K562 (cell line): ENCODE data around the gene OSBPL7. TPM values are rescaled to one million over a fixed set of nuclear protein-coding genes. Genes with fewer than 3 reads are reported as not detected.

Source experiments
- ATAC-seq: fragments of 200-7000 bp; cut with Tn5 transposase; 3 replicates; pipeline ENCODE4 v1.9.1; 2020; ENCODE audit warnings: moderate library complexity
- BruUV-seq: library from RNA; stranded (reverse); fragments of 400-500 nt; replicated peaks from 2 replicates; lab custom pipeline; 2021; lab: Mats Ljungman, UMichigan
- CTCF ChIA-PET: fragments of 300-600 bp; formaldehyde crosslinking; extraction: SDS; loops from one replicate; lab custom pipeline; 2021; ENCODE audit warnings: low intra/inter-chr PET ratio; lab: Yijun Ruan, JAX
- POLR2A ChIA-PET: fragments of 300-600, 350-650 bp; sonication (Branson Sonifier 250); formaldehyde crosslinking; extraction: SDS; loops from one replicate; lab custom pipeline; 2021; ENCODE audit warnings: antibody characterized with exemption, inconsistent platforms; lab: Yijun Ruan, JAX
- DNase-seq, 4 experiments: peaks; one replicate each; pipeline versions ENCODE4 v3.0.0 to v3.0.0-alpha.2; 2011 to 2018; ENCODE audit warnings: low spot score in 3 of 4, mixed read lengths in 3 of 4; ENCODE audit errors: extremely low read depth in 1 of 4
- FAIRE-seq: peaks from 2 replicates; lab custom pipeline; 2011; peaks lifted over from hg19 to GRCh38; lab: Jason Lieb, UNC
- H2AFZ ChIP-seq: 2 replicates; pipeline ENCODE4 v1.6.0; 2011; ENCODE audit warnings: low read depth, low read length, control low read depth, inconsistent platforms
- H3K27ac ChIP-seq: fragments of 200-600 bp; 3 replicates; pipeline ENCODE4 v1.8.0; 2011; ENCODE audit warnings: low read depth, mild to moderate bottlenecking, control low read depth, inconsistent platforms, low read length, moderate library complexity, mixed read lengths; ENCODE audit errors: extremely low read depth
- H3K27me3 ChIP-seq, 2 experiments: fragments of 300-600 bp in 1 of 2; 2 replicates in 1 of 2; 3 replicates in 1 of 2; pipeline versions ENCODE4 v1.6.0 to v1.8.0; 2011; ENCODE audit warnings: inconsistent platforms in 2 of 2, low read length in 2 of 2, mild to moderate bottlenecking in 1 of 2, mixed read lengths in 1 of 2, moderate library complexity in 1 of 2; ENCODE audit not compliant: control insufficient read depth in 2 of 2, insufficient read depth in 2 of 2
- H3K36me3 ChIP-seq: fragments of 300-600 bp; 3 replicates; pipeline ENCODE4 v1.8.0; 2011; ENCODE audit warnings: mild to moderate bottlenecking, low read length, inconsistent platforms; ENCODE audit not compliant: control insufficient read depth, insufficient read depth
- H3K4me1 ChIP-seq, 2 experiments: fragments of 200-600 bp in 1 of 2; replicated peaks in 1 of 2; 2 replicates in 1 of 2; 3 replicates in 1 of 2; pipeline versions ENCODE4 v1.5.1 to v1.8.0; 2011; ENCODE audit warnings: inconsistent platforms in 2 of 2, low read length in 2 of 2, mild to moderate bottlenecking in 1 of 2, mixed read lengths in 1 of 2, moderate library complexity in 1 of 2; ENCODE audit not compliant: control insufficient read depth in 2 of 2, insufficient read depth in 2 of 2
- H3K4me2 ChIP-seq: 2 replicates; pipeline ENCODE4 v1.6.1; 2011; ENCODE audit warnings: low read length, control low read depth, inconsistent platforms, mixed read lengths; ENCODE audit not compliant: insufficient read depth
- H3K4me3 ChIP-seq: fragments of 200-600 bp; sonication (generic), shearing (Covaris generic); 2 replicates; pipeline ENCODE4 v1.5.1; 2016; ENCODE audit warnings: control low read depth, inconsistent platforms
- H3K79me2 ChIP-seq: fragments of 200-600 bp; 3 replicates; pipeline ENCODE4 v1.8.0; 2011; ENCODE audit warnings: low read length, inconsistent platforms; ENCODE audit not compliant: control insufficient read depth, insufficient read depth
- H3K9ac ChIP-seq, 2 experiments: 2 replicates each; pipeline versions ENCODE4 v1.6.0 to v1.6.1; 2011; ENCODE audit warnings: low read depth in 2 of 2, low read length in 2 of 2, control low read depth in 1 of 2, inconsistent platforms in 1 of 2, mild to moderate bottlenecking in 1 of 2, mixed read lengths in 1 of 2; ENCODE audit not compliant: insufficient read depth in 1 of 2
- H3K9me1 ChIP-seq: one replicate; pipeline ENCODE4 v1.6.0; 2011; ENCODE audit warnings: inconsistent platforms, mild to moderate bottlenecking, low read length, moderate library complexity; ENCODE audit not compliant: control insufficient read depth, insufficient read depth
- H3K9me3 ChIP-seq: replicated peaks from 2 replicates; pipeline ENCODE4 v1.5.1; 2011; ENCODE audit warnings: low read depth, low read length, inconsistent platforms; ENCODE audit not compliant: control insufficient read depth, insufficient read depth
- H4K20me1 ChIP-seq: replicated peaks from 2 replicates; pipeline ENCODE4 v1.6.1; 2011; ENCODE audit warnings: low read length, inconsistent platforms, mixed read lengths; ENCODE audit not compliant: control insufficient read depth, insufficient read depth
- ARHGAP35 ChIP-seq: fragments of 450-650 bp; IDR thresholded peaks from 2 replicates; pipeline ENCODE4 v1.6.1; 2018; ENCODE audit not compliant: partially characterized antibody
- FOS ChIP-seq: IDR thresholded peaks from 3 replicates; pipeline ENCODE4 v1.6.1; 2011; ENCODE audit not compliant: insufficient read length; ENCODE audit errors: extremely low read depth
- LARP7 ChIP-seq: fragments of 450-650 bp; IDR thresholded peaks from 2 replicates; pipeline ENCODE4 v1.6.1; 2016
- PTBP1 ChIP-seq: fragments of 200-400 bp; formaldehyde crosslinking; IDR thresholded peaks from 2 replicates; pipeline ENCODE4 v1.6.1; 2017; ENCODE audit warnings: low read depth, low read length
- RUNX1 ChIP-seq: sonication (generic); IDR thresholded peaks from 2 replicates; pipeline ENCODE4 v1.6.1; 2016; ENCODE audit warnings: antibody characterized with exemption, low read depth
- TAL1 ChIP-seq: fragments of 450-650 bp; IDR thresholded peaks from 2 replicates; pipeline ENCODE4 v1.6.1; 2016; ENCODE audit warnings: mild to moderate bottlenecking
- TEAD2 ChIP-seq: fragments of 450-650 bp; IDR thresholded peaks from 2 replicates; pipeline ENCODE4 v1.6.1; 2016; ENCODE audit warnings: missing genetic modification characterization, control low read depth, missing compliant biosample characterization
- TRIM24 ChIP-seq, 2 experiments: fragments of 450-650 bp; IDR thresholded peaks; 2 replicates each; pipeline ENCODE4 v1.6.1; 2016
- ZNF561 ChIP-seq: fragments of 450-650 bp; formaldehyde crosslinking; conservative IDR thresholded peaks from 2 replicates; pipeline ENCODE4 v1.4.0; 2020; ENCODE audit warnings: mild to moderate bottlenecking, moderate library complexity
- ZNF785 ChIP-seq: fragments of 250-450 bp; sonication (Bioruptor Pico); IDR thresholded peaks from 2 replicates; pipeline ENCODE4 v1.4.0; 2020; ENCODE audit warnings: mild to moderate bottlenecking
- WGBS: fragments of 100-300 bp; shearing (Covaris generic); methylation state at CpG from one replicate; pipeline ENCODE4 v1.1.6; 2016; ENCODE audit warnings: low coverage, mixed read lengths; ENCODE audit not compliant: insufficient coverage; ENCODE audit errors: missing lambda C conversion rate; 5-methylcytosine and 5-hydroxymethylcytosine counted together
- in situ Hi-C: fragments of 300-500 bp; cut with MboI; formaldehyde crosslinking; loops from 4 replicates; pipeline ENCODE4 v1.15.0; 2018; ENCODE audit warnings: inconsistent platforms, mixed read lengths
- intact Hi-C: fragments of 100-400 bp; cut with micrococcal nuclease; formaldehyde crosslinking; loops from 2 replicates; pipeline ENCODE4 v1.14.2; 2022
- polyA plus RNA-seq, 8 experiments: library from polyadenylated mRNA; depleted of rRNA in 4 of 8; stranded (reverse) in 5 of 8; unstranded in 3 of 8; fragments of >200 nt; fragmentation: Nextera tagmentation in 2 of 8; fragmentation: Illumina TruSeq in 1 of 8; extraction: Ambion mirVana in 2 of 8; extraction: Trizol in 1 of 8; gene quantifications; 2 replicates each; pipeline versions ENCODE4 v1.2.1 to v1.2.3, GENCODE V29; 2011 to 2014; ENCODE audit warnings: inconsistent platforms in 1 of 8, missing spikeins in 1 of 8
- total RNA-seq, 7 experiments: library from RNA; depleted of rRNA in 6 of 7; stranded (reverse); fragments of >200 nt in 6 of 7; fragmentation: Illumina TruSeq in 2 of 7; extraction: Trizol in 2 of 7; gene quantifications; 2 replicates each; pipeline versions ENCODE4 v1.2.1 to v1.2.3, GENCODE V29; 2011 to 2021; ENCODE audit warnings: low replicate concordance in 1 of 7
- TF ChIP-seq, protein P1 (sequence below): fragments of 450-650 bp; IDR thresholded peaks from 2 replicates; pipeline ENCODE4 v1.6.1; 2016; ENCODE audit warnings: missing biosample characterization, missing genetic modification characterization
- TF ChIP-seq, protein P2 (sequence below): fragments of 200-600 bp; sonication (generic); IDR thresholded peaks from one replicate; pipeline ENCODE4 v1.6.1; 2012; ENCODE audit warnings: mild to moderate bottlenecking, low read depth, low read length, inconsistent platforms

The OSBPL7 gene
- total and polyA plus RNA-seq, 9 of the 15 experiments (the other 6 are each of a cell fraction or from before 2014, with no cell fraction given): 0.32 to 11.9 (median 5.8) TPM

DNA sequence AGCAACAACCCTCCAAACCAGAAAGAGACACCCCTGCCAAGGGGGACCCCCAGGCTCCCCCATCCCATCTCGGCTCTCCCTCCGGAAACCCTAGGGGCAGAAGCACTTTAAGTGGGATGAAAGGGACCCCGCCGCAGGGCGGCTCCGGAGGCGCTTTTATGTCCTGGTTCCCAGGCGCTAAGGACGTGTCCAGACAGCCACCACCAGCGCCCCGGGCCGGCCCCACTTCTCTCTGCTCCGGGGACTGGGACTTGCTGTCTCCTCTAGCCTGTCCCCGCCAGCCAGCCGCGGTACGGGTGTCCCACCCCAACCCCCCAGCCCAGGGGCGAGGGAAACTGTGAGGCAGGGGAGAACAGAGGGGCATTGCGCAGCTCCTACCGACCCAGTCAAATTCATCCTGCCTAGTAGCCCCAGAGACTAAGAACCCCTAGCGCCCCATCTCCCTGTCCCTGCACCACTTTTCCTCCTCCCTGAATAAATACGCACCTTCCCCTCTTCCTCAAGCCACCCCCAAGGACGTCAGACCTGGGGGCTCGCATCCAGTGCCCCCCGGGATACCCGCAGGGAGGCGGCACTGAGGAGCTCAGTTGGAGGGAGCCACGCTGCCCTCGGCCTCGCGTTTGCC, 25.2 kb upstream of the OSBPL7 start:
- Histone ChIP-seq H3K4me1 (peaks cover 34 to 56% of the 10 kb centered on the region in 2 experiments), H3K36me3 (no peaks in the 10 kb centered on the region; the same call in 2 of the 3 replicates), H3K4me3 (no peak overlapping the region), H4K20me1 (no peaks in the 10 kb centered on the region), H3K9ac (no peak overlapping the region), H3K9me1 (no peaks in the 10 kb centered on the region), H2AFZ (no peak overlapping the region), H3K79me2 (peaks cover 18% of the 10 kb centered on the region; the same call in 2 of the 3 replicates), H3K4me2 (no peak overlapping the region), H3K27me3 (no peaks in the 10 kb centered on the region), H3K9me3 (no peaks in the 10 kb centered on the region), H3K27ac (no peak overlapping the region)
- FAIRE-seq (no peak), ATAC-seq (no peak), DNase-seq (no peak)
- 68% methylated on average over 22 of the region's 31 CpGs for WGBS
- ChIA-PET CTCF (interaction anchor here (1.6 kb wide), 1 partner anchor 43 kb away, joined by 4 read pairs; no protein-coding TSS in a partner anchor), POLR2A (interaction anchor here (0.8 to 2.4 kb wide), 6 partner anchors 10 to 49 kb away, joined by 3 to 12 read pairs (median 4); partner anchors contain the start of gene SP2)
- BruUV-seq: no TSS peak
- in situ Hi-C loops: no loop called here
- intact Hi-C loops: loop anchor here (10.0 kb wide), 1 partner anchor 288 kb away; no protein-coding TSS in a partner anchor
- no peak for TF ChIP-seq ARHGAP35
- no peak for TF ChIP-seq LARP7
- no peak for TF ChIP-seq RUNX1
- TF ChIP-seq PTBP1: no peak
- TF ChIP-seq ZNF785 (CRISPR knock-in tag): no peak
- TF ChIP-seq TRIM24 (IDR thresholded peaks at IDR 0.05): no peak
- no peak for TF ChIP-seq TAL1
- TF ChIP-seq ZNF561 (CRISPR knock-in tag): no peak
- TF ChIP-seq, protein P1, sequence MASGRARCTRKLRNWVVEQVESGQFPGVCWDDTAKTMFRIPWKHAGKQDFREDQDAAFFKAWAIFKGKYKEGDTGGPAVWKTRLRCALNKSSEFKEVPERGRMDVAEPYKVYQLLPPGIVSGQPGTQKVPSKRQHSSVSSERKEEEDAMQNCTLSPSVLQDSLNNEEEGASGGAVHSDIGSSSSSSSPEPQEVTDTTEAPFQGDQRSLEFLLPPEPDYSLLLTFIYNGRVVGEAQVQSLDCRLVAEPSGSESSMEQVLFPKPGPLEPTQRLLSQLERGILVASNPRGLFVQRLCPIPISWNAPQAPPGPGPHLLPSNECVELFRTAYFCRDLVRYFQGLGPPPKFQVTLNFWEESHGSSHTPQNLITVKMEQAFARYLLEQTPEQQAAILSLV (tag): no peak
- no peak for TF ChIP-seq TEAD2 (tag)
- no peak for TF ChIP-seq FOS
- TF ChIP-seq, protein P2, sequence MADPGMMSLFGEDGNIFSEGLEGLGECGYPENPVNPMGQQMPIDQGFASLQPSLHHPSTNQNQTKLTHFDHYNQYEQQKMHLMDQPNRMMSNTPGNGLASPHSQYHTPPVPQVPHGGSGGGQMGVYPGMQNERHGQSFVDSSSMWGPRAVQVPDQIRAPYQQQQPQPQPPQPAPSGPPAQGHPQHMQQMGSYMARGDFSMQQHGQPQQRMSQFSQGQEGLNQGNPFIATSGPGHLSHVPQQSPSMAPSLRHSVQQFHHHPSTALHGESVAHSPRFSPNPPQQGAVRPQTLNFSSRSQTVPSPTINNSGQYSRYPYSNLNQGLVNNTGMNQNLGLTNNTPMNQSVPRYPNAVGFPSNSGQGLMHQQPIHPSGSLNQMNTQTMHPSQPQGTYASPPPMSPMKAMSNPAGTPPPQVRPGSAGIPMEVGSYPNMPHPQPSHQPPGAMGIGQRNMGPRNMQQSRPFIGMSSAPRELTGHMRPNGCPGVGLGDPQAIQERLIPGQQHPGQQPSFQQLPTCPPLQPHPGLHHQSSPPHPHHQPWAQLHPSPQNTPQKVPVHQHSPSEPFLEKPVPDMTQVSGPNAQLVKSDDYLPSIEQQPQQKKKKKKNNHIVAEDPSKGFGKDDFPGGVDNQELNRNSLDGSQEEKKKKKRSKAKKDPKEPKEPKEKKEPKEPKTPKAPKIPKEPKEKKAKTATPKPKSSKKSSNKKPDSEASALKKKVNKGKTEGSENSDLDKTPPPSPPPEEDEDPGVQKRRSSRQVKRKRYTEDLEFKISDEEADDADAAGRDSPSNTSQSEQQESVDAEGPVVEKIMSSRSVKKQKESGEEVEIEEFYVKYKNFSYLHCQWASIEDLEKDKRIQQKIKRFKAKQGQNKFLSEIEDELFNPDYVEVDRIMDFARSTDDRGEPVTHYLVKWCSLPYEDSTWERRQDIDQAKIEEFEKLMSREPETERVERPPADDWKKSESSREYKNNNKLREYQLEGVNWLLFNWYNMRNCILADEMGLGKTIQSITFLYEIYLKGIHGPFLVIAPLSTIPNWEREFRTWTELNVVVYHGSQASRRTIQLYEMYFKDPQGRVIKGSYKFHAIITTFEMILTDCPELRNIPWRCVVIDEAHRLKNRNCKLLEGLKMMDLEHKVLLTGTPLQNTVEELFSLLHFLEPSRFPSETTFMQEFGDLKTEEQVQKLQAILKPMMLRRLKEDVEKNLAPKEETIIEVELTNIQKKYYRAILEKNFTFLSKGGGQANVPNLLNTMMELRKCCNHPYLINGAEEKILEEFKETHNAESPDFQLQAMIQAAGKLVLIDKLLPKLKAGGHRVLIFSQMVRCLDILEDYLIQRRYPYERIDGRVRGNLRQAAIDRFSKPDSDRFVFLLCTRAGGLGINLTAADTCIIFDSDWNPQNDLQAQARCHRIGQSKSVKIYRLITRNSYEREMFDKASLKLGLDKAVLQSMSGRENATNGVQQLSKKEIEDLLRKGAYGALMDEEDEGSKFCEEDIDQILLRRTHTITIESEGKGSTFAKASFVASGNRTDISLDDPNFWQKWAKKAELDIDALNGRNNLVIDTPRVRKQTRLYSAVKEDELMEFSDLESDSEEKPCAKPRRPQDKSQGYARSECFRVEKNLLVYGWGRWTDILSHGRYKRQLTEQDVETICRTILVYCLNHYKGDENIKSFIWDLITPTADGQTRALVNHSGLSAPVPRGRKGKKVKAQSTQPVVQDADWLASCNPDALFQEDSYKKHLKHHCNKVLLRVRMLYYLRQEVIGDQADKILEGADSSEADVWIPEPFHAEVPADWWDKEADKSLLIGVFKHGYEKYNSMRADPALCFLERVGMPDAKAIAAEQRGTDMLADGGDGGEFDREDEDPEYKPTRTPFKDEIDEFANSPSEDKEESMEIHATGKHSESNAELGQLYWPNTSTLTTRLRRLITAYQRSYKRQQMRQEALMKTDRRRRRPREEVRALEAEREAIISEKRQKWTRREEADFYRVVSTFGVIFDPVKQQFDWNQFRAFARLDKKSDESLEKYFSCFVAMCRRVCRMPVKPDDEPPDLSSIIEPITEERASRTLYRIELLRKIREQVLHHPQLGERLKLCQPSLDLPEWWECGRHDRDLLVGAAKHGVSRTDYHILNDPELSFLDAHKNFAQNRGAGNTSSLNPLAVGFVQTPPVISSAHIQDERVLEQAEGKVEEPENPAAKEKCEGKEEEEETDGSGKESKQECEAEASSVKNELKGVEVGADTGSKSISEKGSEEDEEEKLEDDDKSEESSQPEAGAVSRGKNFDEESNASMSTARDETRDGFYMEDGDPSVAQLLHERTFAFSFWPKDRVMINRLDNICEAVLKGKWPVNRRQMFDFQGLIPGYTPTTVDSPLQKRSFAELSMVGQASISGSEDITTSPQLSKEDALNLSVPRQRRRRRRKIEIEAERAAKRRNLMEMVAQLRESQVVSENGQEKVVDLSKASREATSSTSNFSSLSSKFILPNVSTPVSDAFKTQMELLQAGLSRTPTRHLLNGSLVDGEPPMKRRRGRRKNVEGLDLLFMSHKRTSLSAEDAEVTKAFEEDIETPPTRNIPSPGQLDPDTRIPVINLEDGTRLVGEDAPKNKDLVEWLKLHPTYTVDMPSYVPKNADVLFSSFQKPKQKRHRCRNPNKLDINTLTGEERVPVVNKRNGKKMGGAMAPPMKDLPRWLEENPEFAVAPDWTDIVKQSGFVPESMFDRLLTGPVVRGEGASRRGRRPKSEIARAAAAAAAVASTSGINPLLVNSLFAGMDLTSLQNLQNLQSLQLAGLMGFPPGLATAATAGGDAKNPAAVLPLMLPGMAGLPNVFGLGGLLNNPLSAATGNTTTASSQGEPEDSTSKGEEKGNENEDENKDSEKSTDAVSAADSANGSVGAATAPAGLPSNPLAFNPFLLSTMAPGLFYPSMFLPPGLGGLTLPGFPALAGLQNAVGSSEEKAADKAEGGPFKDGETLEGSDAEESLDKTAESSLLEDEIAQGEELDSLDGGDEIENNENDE: no peak
